Dermis microvascular lymphatic vessel endothelial cell (primary cell): ENCODE measurements around the gene PLA2G4C. TPM values are rescaled to one million over a fixed set of nuclear protein-coding genes. Genes with fewer than 3 reads are reported as not detected.

Experiments used
- total RNA-seq: library from RNA; depleted of rRNA; stranded (reverse); fragments of >200 nt; gene quantifications from 2 replicates; pipeline ENCODE4 v1.2.1, GENCODE V29; 2014

The PLA2G4C gene
- total RNA-seq, 1 donor from 2014 or later: 67.7 TPM

Other genes starting within 250 kb of the PLA2G4C start
- gene SULT2A1, start 224.5 kb downstream of the PLA2G4C start, total RNA-seq: not detected in 2 replicates
- not detected in 2 replicates for gene BSPH1, start 118.6 kb downstream of the PLA2G4C start, total RNA-seq
- gene ELSPBP1, start 116.2 kb downstream of the PLA2G4C start, total RNA-seq: not detected in 2 replicates
- not detected in 2 replicates for gene CABP5, start 66.7 kb downstream of the PLA2G4C start, total RNA-seq
- 27.3 and 37.5 TPM in 2 replicates for gene LIG1, start 59.5 kb upstream of the PLA2G4C start, total RNA-seq
- gene ZSWIM9, start 59.9 kb upstream of the PLA2G4C start, total RNA-seq: 2.2 and 3.3 TPM in 2 replicates
- 40.4 and 75.2 TPM in 2 replicates for gene CARD8, start 145.1 kb upstream of the PLA2G4C start, total RNA-seq
- 0.51 and 0.77 TPM in 2 replicates for gene ZNF114, start 159.3 kb upstream of the PLA2G4C start, total RNA-seq
- 3.3 and 3.4 TPM in 2 replicates for gene EMP3, start 214.7 kb upstream of the PLA2G4C start, total RNA-seq